ENCODE results near the gene CHRNA4.

GRCh38 chr20:63298731-63299312, 62.3 kb downstream of the CHRNA4 start:
- TF ChIP-seq, protein P1, sequence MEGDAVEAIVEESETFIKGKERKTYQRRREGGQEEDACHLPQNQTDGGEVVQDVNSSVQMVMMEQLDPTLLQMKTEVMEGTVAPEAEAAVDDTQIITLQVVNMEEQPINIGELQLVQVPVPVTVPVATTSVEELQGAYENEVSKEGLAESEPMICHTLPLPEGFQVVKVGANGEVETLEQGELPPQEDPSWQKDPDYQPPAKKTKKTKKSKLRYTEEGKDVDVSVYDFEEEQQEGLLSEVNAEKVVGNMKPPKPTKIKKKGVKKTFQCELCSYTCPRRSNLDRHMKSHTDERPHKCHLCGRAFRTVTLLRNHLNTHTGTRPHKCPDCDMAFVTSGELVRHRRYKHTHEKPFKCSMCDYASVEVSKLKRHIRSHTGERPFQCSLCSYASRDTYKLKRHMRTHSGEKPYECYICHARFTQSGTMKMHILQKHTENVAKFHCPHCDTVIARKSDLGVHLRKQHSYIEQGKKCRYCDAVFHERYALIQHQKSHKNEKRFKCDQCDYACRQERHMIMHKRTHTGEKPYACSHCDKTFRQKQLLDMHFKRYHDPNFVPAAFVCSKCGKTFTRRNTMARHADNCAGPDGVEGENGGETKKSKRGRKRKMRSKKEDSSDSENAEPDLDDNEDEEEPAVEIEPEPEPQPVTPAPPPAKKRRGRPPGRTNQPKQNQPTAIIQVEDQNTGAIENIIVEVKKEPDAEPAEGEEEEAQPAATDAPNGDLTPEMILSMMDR (IDR thresholded peaks at IDR 0.05): no peak
- TF ChIP-seq POLR2A (IDR thresholded peaks at IDR 0.05): no peak

All from testis (tissue), 2 donors.